OCI-LY7 (cell line): ENCODE data around the gene CYTH3. TPM values are rescaled to one million over a fixed set of nuclear protein-coding genes. Genes with fewer than 3 reads are reported as not detected.
"Not testable (repeated sequence)": the region's sequence is repeated elsewhere in the genome, so short reads cannot be mapped to it uniquely, and the experiment has no call there.

Source experiments
- BruUV-seq: library from RNA; stranded (reverse); fragments of 400-500 nt; replicated peaks from 2 replicates; lab custom pipeline; 2021; lab: Mats Ljungman, UMichigan
- CTCF ChIA-PET: fragments of 300-600 bp; sonication (Branson Sonifier 250); formaldehyde crosslinking; loops from one replicate; lab custom pipeline; 2022; ENCODE audit warnings: antibody characterized with exemption; ENCODE audit not compliant: unreplicated experiment; lab: Charles Lee
- POLR2A ChIA-PET: fragments of 300-600 bp; sonication (Branson Sonifier 250); formaldehyde crosslinking; loops from one replicate; lab custom pipeline; 2022; ENCODE audit warnings: antibody characterized with exemption; lab: Charles Lee
- DNase-seq: peaks from one replicate; pipeline ENCODE4 v3.0.0-alpha.2; 2015; ENCODE audit warnings: low spot score
- H2AFZ ChIP-seq: fragments of 200-600 bp; sonication (generic), shearing (Covaris generic); 2 replicates; pipeline ENCODE4 v1.6.1; 2014; ENCODE audit warnings: mild to moderate bottlenecking, antibody characterized with exemption, low read length, moderate library complexity
- H3K27ac ChIP-seq: fragments of 200-600 bp; sonication (generic); 2 replicates; pipeline ENCODE4 v1.5.1; 2014; ENCODE audit warnings: mixed run types, low read depth, mild to moderate bottlenecking, moderate library complexity, low read length, inconsistent platforms; ENCODE audit not compliant: poor library complexity, severe bottlenecking
- H3K36me3 ChIP-seq: fragments of 200-600 bp; sonication (generic); 2 replicates; pipeline ENCODE4 v1.6.1; 2014; ENCODE audit warnings: mild to moderate bottlenecking, antibody characterized with exemption, low read length, moderate library complexity, mixed read lengths; ENCODE audit not compliant: insufficient read depth
- H3K4me1 ChIP-seq: fragments of 200-600 bp; sonication (generic); 2 replicates; pipeline ENCODE4 v1.5.1; 2014; ENCODE audit warnings: mild to moderate bottlenecking, low read length; ENCODE audit not compliant: insufficient read depth, poor library complexity, severe bottlenecking
- H3K4me2 ChIP-seq: fragments of 200-600 bp; sonication (generic); 2 replicates; pipeline ENCODE4 v1.6.1; 2014; ENCODE audit warnings: mild to moderate bottlenecking, low read length
- H3K4me3 ChIP-seq: fragments of 200-600 bp; sonication (generic); 2 replicates; pipeline ENCODE4 v1.5.1; 2014; ENCODE audit warnings: mild to moderate bottlenecking, low read depth, low read length; ENCODE audit not compliant: poor library complexity, severe bottlenecking
- H3K79me2 ChIP-seq: fragments of 200-600 bp; sonication (generic); 2 replicates; pipeline ENCODE4 v1.6.1; 2016; ENCODE audit warnings: low read depth, mild to moderate bottlenecking, low read length, moderate library complexity, mixed read lengths; ENCODE audit not compliant: insufficient read depth
- H3K9me2 ChIP-seq: fragments of 200-600 bp; sonication (generic); 2 replicates; pipeline ENCODE4 v1.6.1; 2016; ENCODE audit warnings: mild to moderate bottlenecking, low read length, mixed read lengths; ENCODE audit not compliant: insufficient read depth
- H3K9me3 ChIP-seq: fragments of 200-600 bp; sonication (generic); 2 replicates; pipeline ENCODE4 v1.6.1; 2014; ENCODE audit warnings: mild to moderate bottlenecking, mixed run types, low read length, mixed read lengths
- H4K20me1 ChIP-seq: fragments of 200-600 bp; sonication (generic); 2 replicates; pipeline ENCODE4 v1.6.1; 2014; ENCODE audit warnings: mild to moderate bottlenecking, antibody characterized with exemption, low read length, moderate library complexity, mixed read lengths; ENCODE audit not compliant: insufficient read depth
- CTCF ChIP-seq: fragments of 200-600 bp; sonication (generic); conservative IDR thresholded peaks from 2 replicates; pipeline ENCODE4 v1.5.1; 2014; ENCODE audit warnings: mild to moderate bottlenecking, antibody characterized with exemption, low read length, moderate library complexity, mixed read lengths
- EZH2phosphoT487 ChIP-seq: fragments of 200-600 bp; sonication (generic); IDR thresholded peaks from 2 replicates; pipeline ENCODE4 v1.6.1; 2018; ENCODE audit warnings: low read depth, borderline replicate concordance, mild to moderate bottlenecking, mixed run types, antibody characterized with exemption, low read length, moderate library complexity, mixed read lengths
- intact Hi-C: fragments of 100-400 bp; cut with micrococcal nuclease; formaldehyde crosslinking; loops from one replicate; pipeline ENCODE4 v1.10.0; 2022; ENCODE audit not compliant: unreplicated experiment
- total RNA-seq, 2 experiments: library from RNA; depleted of rRNA in 1 of 2; stranded (reverse); fragments of >200 nt in 1 of 2; shearing (Covaris generic) in 1 of 2; gene quantifications; 2 replicates each; pipeline ENCODE4 v1.2.3, GENCODE V29; 2014 to 2022

The CYTH3 gene
- total RNA-seq, 2 experiments from 2014 or later: 3.7 to 4.7 TPM

- intact Hi-C loops: no loop called here
- Histone ChIP-seq H3K4me3 (no peak overlapping the region), H3K4me2 (no peak overlapping the region), H2AFZ (no peak overlapping the region), H3K36me3 (no peaks in the 10 kb centered on the region), H3K79me2 (no peaks in the 10 kb centered on the region), H3K27ac (no peak overlapping the region), H3K9me3 (no peaks in the 10 kb centered on the region), H3K4me1 (no peaks in the 10 kb centered on the region), H3K9me2 (no peaks in the 10 kb centered on the region), H4K20me1 (no peaks in the 10 kb centered on the region)
- POLR2A ChIA-PET: interaction anchor here (0.6 kb wide), 1 partner anchor 308 kb away, joined by 3 read pairs; no protein-coding TSS in a partner anchor
- TF ChIP-seq EZH2phosphoT487 (no peak), CTCF (no peak)
- no TSS peak for BruUV-seq
- CTCF ChIA-PET: no interaction called here
- no peak for DNase-seq
Observed at GRCh38 chr7:6305330-6305729, 32.9 kb upstream of the CYTH3 start.

- H3K79me2 ChIP-seq, DNase-seq, H3K4me1 ChIP-seq, H4K20me1 ChIP-seq, H3K4me3 ChIP-seq, H3K27ac ChIP-seq, H3K36me3 ChIP-seq, BruUV-seq, intact Hi-C loops, H3K4me2 ChIP-seq, H3K9me3 ChIP-seq, H2AFZ ChIP-seq, CTCF ChIA-PET, H3K9me2 ChIP-seq, POLR2A ChIA-PET: not testable (repeated sequence)
Observed at GRCh38 chr7:6301446-6301845, 29.0 kb upstream of the CYTH3 start.

- intact Hi-C loops: no loop called here
- Histone ChIP-seq H3K79me2 (no peaks in the 10 kb centered on the region), H3K4me3 (no peak overlapping the region), H2AFZ (no peak overlapping the region), H3K9me2 (no peaks in the 10 kb centered on the region), H3K4me2 (no peak overlapping the region), H3K9me3 (no peaks in the 10 kb centered on the region), H3K4me1 (no peaks in the 10 kb centered on the region), H3K36me3 (no peaks in the 10 kb centered on the region), H3K27ac (no peak overlapping the region), H4K20me1 (no peaks in the 10 kb centered on the region)
- ChIA-PET CTCF (no interaction called here), POLR2A (interaction anchor here (0.7 kb wide), 1 partner anchor 79 kb away, joined by 3 read pairs; no protein-coding TSS in a partner anchor)
- DNase-seq: no peak
- TF ChIP-seq CTCF (no peak), EZH2phosphoT487 (no peak)
- no TSS peak for BruUV-seq
Observed at GRCh38 chr7:6299774-6300173, 27.4 kb upstream of the CYTH3 start.
